ENCODE measurements around the gene FAM168A. TPM values are rescaled to one million over a fixed set of nuclear protein-coding genes. Genes with fewer than 3 reads are reported as not detected.

FAM168A gene
- total and polyA plus RNA-seq, 2 of the 8 experiments (the other 6 are each of a cell fraction or from before 2014, with no cell fraction given), result 17.1 to 21.6 TPM

- FAIRE-seq (no peak), DNase-seq (ENCODE audit: low read depth in 1 of 2, low spot score in 2 of 2) (no peak)
- H3K23ac ChIP-seq (ENCODE audit: insufficient read length), result no peak overlapping the region
- H3K4me2 ChIP-seq (ENCODE audit: insufficient read depth in 1 of 2, low read depth in 2 of 2, low read length in 2 of 2), result no peak overlapping the region
- H3K4me3 ChIP-seq (ENCODE audit: extremely low read depth in 1 of 4, insufficient read depth in 2 of 4, low read depth in 3 of 4, low read length in 4 of 4), result no peak overlapping the region
- peaks cover 3% of the 10 kb centered on the region; the same call in 1 of the 2 replicates for H3K79me1 ChIP-seq (ENCODE audit: low read depth, low read length)
- no peak overlapping the region for H4K5ac ChIP-seq (ENCODE audit: insufficient read length, low read depth, low read length)
- H2AFZ ChIP-seq (ENCODE audit: low read length), result no peak overlapping the region
- H3K4ac ChIP-seq (replicated peaks; ENCODE audit: insufficient read length, low read depth, low read length), result no peak overlapping the region
- H3K4me1 ChIP-seq (replicated peaks in 1 of 4; ENCODE audit: control insufficient read depth in 3 of 4, insufficient read depth in 4 of 4, low read length in 3 of 4), result peaks cover 0 to 8% (median 3%) of the 10 kb centered on the region in 4 experiments; a peak in 4 of 7 replicates
- no peak overlapping the region for H3K14ac ChIP-seq (ENCODE audit: insufficient read length)
- ChIA-PET CTCF (ENCODE audit: partially characterized antibody) (no interaction called here), POLR2A (ENCODE audit: partially characterized antibody) (no interaction called here)
- peaks cover 0 to 11% of the 10 kb centered on the region in 2 experiments; a peak in 1 of 4 replicates for H3K79me2 ChIP-seq (ENCODE audit: control insufficient read depth in 1 of 2, insufficient read depth in 2 of 2, low read length in 2 of 2)
- H2BK5ac ChIP-seq (ENCODE audit: low read depth, low read length), result no peak overlapping the region
- H2BK120ac ChIP-seq (replicated peaks; ENCODE audit: low read depth, low read length), result no peak overlapping the region
- no peak overlapping the region for H3K27ac ChIP-seq (ENCODE audit: low read depth, low read length)
- no peaks in the 10 kb centered on the region for H3K9me3 ChIP-seq (ENCODE audit: insufficient read depth in 2 of 2, low read depth in 1 of 2, low read length in 1 of 2)
- no peaks in the 10 kb centered on the region for H3K23me2 ChIP-seq (ENCODE audit: low read depth, low read length)
- no peaks in the 10 kb centered on the region for H3K27me3 ChIP-seq (replicated peaks in 1 of 4; ENCODE audit: control insufficient read depth in 3 of 4, extremely low read depth in 1 of 4, insufficient read depth in 3 of 4, low read length in 3 of 4)
- H4K20me1 ChIP-seq (replicated peaks in 1 of 2; ENCODE audit: control insufficient read depth in 1 of 2, insufficient read depth in 2 of 2, low read length in 2 of 2), result no peaks in the 10 kb centered on the region
- no peak overlapping the region for H3K18ac ChIP-seq (ENCODE audit: extremely low read depth, low read length)
- WGBS, 2 experiments (ENCODE audit: extremely low coverage in 1 of 2, insufficient coverage in 1 of 2, insufficient read length in 1 of 2, insufficient replicate concordance in 2 of 2, low coverage in 1 of 2, low lambda C conversion rate in 2 of 2, missing lambda C conversion rate in 1 of 2), result 95% methylated on average over 2 of the region's 2 CpGs; no CpG with 5 or more reads in 1 of the 2 experiments
- H2BK15ac ChIP-seq (ENCODE audit: low read length), result no peak overlapping the region
- H3K36me3 ChIP-seq (ENCODE audit: control insufficient read depth in 2 of 4, insufficient read depth in 4 of 4, low read length in 3 of 4), result no peaks in the 10 kb centered on the region
- no peak overlapping the region for H4K8ac ChIP-seq (ENCODE audit: extremely low read depth, insufficient read depth, low read length)
- no peak overlapping the region for H2AK5ac ChIP-seq (ENCODE audit: low read depth, low read length)
- H3K9ac ChIP-seq (replicated peaks in 1 of 4; ENCODE audit: extremely low read depth in 1 of 4, low read depth in 3 of 4, low read length in 3 of 4), result no peak overlapping the region
- H2BK20ac ChIP-seq (ENCODE audit: low read length), result no peak overlapping the region
- no peak overlapping the region for H2BK12ac ChIP-seq (ENCODE audit: low read depth, low read length)
- no peak overlapping the region for H3K56ac ChIP-seq (replicated peaks; ENCODE audit: insufficient read length, low read depth, low read length)
- no peak overlapping the region for H4K91ac ChIP-seq (replicated peaks; ENCODE audit: insufficient read length, low read length)
- TF ChIP-seq TAF7 (optimal IDR thresholded peaks at IDR 0.05; ENCODE audit: borderline replicate concordance, low read depth, low read length) (no peak), POU5F1 (IDR thresholded peaks at IDR 0.05; ENCODE audit: low read depth, low read length) (no peak), CREB1 (IDR thresholded peaks at IDR 0.05) (no peak)
Measured at GRCh38 chr11:73495731-73496130, 102.2 kb downstream of the FAM168A start.

Data from H1 (cell line).